Suprapubic skin (tissue), 4 donors: ENCODE measurements around the gene TRMO. TPM values are rescaled to one million over a fixed set of nuclear protein-coding genes. Genes with fewer than 3 reads are reported as not detected.

Source experiments
- DNase-seq, 2 donors: peaks; one replicate each; pipeline ENCODE4 v3.0.0-alpha.2; 2019; ENCODE audit warnings: low spot score in 2 of 2
- H3K27ac ChIP-seq: fragments of 200-600 bp; sonication (generic); one replicate; pipeline ENCODE4 v1.5.1; 2019
- H3K27me3 ChIP-seq: fragments of 200-600 bp; sonication (generic); one replicate; pipeline ENCODE4 v1.5.1; 2019
- H3K36me3 ChIP-seq: fragments of 200-600 bp; sonication (generic); one replicate; pipeline ENCODE4 v1.5.1; 2019
- H3K4me1 ChIP-seq: fragments of 200-600 bp; sonication (generic); one replicate; pipeline ENCODE4 v1.5.1; 2019
- H3K4me3 ChIP-seq: fragments of 200-600 bp; sonication (generic); one replicate; pipeline ENCODE4 v1.5.1; 2019; ENCODE audit warnings: mild to moderate bottlenecking
- H3K9me3 ChIP-seq: fragments of 200-600 bp; sonication (generic); one replicate; pipeline ENCODE4 v1.5.1; 2019
- CTCF ChIP-seq, 2 donors: fragments of 200-600 bp in 1 of 2; fragments of 450-650 bp in 1 of 2; sonication (generic) in 1 of 2; IDR thresholded peaks; one replicate each; pipeline ENCODE4 v1.5.1; 2016 to 2019; ENCODE audit warnings: antibody characterized with exemption in 2 of 2, mild to moderate bottlenecking in 1 of 2, moderate library complexity in 1 of 2
- EP300 ChIP-seq: sonication (generic); formaldehyde crosslinking; IDR thresholded peaks from one replicate; pipeline ENCODE4 v1.6.1; 2017; ENCODE audit warnings: antibody characterized with exemption
- POLR2A ChIP-seq, 2 donors: fragments of 450-650 bp; IDR thresholded peaks; one replicate each; pipeline ENCODE4 v1.6.1; 2017; ENCODE audit warnings: antibody characterized with exemption in 2 of 2, mild to moderate bottlenecking in 2 of 2, moderate library complexity in 2 of 2
- POLR2AphosphoS5 ChIP-seq, 3 donors: sonication (generic); formaldehyde crosslinking; IDR thresholded peaks; one replicate each; pipeline ENCODE4 v1.6.1; 2017; ENCODE audit warnings: antibody characterized with exemption in 3 of 3
- WGBS: methylation state at CpG from one replicate; pipeline ENCODE4 v1.1.5; 2018; 5-methylcytosine and 5-hydroxymethylcytosine counted together
- total RNA-seq, 4 donors: library from RNA; depleted of rRNA; stranded (reverse); fragments of >200 nt; gene quantifications; one replicate each; pipeline ENCODE4 v1.1.0, GENCODE V29; 2016

Gene TRMO
- total RNA-seq, 4 donors from 2014 or later: 19.3 to 47.2 (median 31.7) TPM

DNA sequence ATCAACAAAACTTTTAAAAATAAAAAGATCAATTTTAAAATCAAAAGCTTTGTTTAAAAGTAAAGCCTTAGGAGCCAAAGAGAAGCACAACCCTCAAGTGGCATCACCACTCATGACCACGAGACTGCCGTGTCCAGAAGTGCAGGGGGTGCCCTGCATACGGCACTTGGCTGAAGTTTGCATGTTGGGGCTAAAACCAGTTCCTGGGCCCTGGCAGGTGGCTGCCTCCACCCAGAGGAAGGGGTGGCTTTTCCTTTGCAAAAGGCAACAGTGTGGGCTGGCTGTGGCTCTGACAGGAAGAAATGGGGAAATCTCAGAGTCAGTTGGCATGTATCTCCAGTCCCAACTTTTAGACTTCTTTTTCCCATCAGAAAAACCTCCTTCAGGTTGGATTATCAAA is 15.3 kb downstream of the TRMO start:
- Histone ChIP-seq H3K4me3 (no peak overlapping the region), H3K4me1 (peaks cover 16% of the 10 kb centered on the region), H3K9me3 (no peaks in the 10 kb centered on the region), H3K27me3 (no peaks in the 10 kb centered on the region), H3K27ac (no peak overlapping the region), H3K36me3 (peaks cover 51% of the 10 kb centered on the region)
- TF ChIP-seq CTCF (IDR thresholded peaks at IDR 0.05): no peak
- no peak for TF ChIP-seq EP300
- TF ChIP-seq POLR2AphosphoS5 (IDR thresholded peaks at IDR 0.05): no peak
- no peak for TF ChIP-seq POLR2A (IDR thresholded peaks at IDR 0.05)
- WGBS: 68% methylated on average over 3 of the region's 3 CpGs
- DNase-seq: no peak

DNA sequence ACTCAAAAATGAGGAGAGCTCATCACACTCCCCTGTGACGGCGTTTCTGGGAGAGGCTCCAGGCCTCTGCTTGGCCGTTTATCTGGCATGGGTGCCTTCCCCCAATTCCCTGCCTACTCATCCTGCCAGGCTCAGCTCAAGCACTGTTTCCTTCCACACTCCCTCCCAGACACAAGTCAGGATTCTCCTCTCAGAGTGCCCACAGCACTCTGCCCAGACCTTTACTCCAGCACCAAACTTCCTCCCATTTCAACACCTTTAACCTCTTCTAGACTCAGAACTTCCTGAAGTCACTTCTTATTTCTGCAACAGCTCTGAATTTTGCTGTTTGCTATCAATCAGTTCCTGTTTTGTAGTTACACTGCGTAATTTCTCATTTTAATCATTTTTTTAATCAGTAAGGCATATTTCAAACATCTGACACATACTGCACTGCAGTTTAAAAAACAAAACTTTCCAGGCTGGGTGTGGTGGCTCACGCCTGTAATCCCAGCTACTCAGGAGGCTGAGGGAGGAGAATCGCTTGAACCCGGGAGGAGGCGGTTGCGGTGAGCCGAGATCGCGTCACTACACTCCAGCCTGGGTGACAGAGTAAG is 16.0 kb downstream of the TRMO start:
- no peaks in the 10 kb centered on the region for H3K27me3 ChIP-seq
- DNase-seq: no peak
- peaks cover 45% of the 10 kb centered on the region for H3K36me3 ChIP-seq
- no peak overlapping the region for H3K27ac ChIP-seq
- WGBS: 81% methylated on average over 12 of the region's 12 CpGs
- no peak overlapping the region for H3K4me3 ChIP-seq
- peaks cover 16% of the 10 kb centered on the region for H3K4me1 ChIP-seq
- no peak for TF ChIP-seq CTCF (IDR thresholded peaks at IDR 0.05)
- no peaks in the 10 kb centered on the region for H3K9me3 ChIP-seq

GRCh38 chr9:97905228-97905627 is 17.1 kb downstream of the TRMO start:
- DNase-seq: no peak
- H3K4me3 ChIP-seq: no peak overlapping the region
- TF ChIP-seq CTCF (IDR thresholded peaks at IDR 0.05): no peak
- no peak for TF ChIP-seq POLR2AphosphoS5 (IDR thresholded peaks at IDR 0.05)
- no peak for TF ChIP-seq POLR2A (IDR thresholded peaks at IDR 0.05)
- no peak for TF ChIP-seq EP300
- WGBS: 78% methylated on average over 2 of the region's 2 CpGs
- no peaks in the 10 kb centered on the region for H3K9me3 ChIP-seq
- peaks cover 25% of the 10 kb centered on the region for H3K4me1 ChIP-seq
- H3K27me3 ChIP-seq: no peaks in the 10 kb centered on the region
- no peak overlapping the region for H3K27ac ChIP-seq
- H3K36me3 ChIP-seq: peaks cover 35% of the 10 kb centered on the region

- DNase-seq: no peak
- Histone ChIP-seq H3K36me3 (peaks cover 30% of the 10 kb centered on the region), H3K4me3 (no peak overlapping the region), H3K9me3 (no peaks in the 10 kb centered on the region), H3K4me1 (peaks cover 25% of the 10 kb centered on the region), H3K27ac (no peak overlapping the region), H3K27me3 (no peaks in the 10 kb centered on the region)
- WGBS: 96% methylated on average over 9 of the region's 9 CpGs
- TF ChIP-seq POLR2A (IDR thresholded peaks at IDR 0.05): no peak
- TF ChIP-seq CTCF (IDR thresholded peaks at IDR 0.05): no peak
- TF ChIP-seq POLR2AphosphoS5 (IDR thresholded peaks at IDR 0.05): no peak
- TF ChIP-seq EP300: no peak
These were observed 17.6 kb downstream of the TRMO start for GRCh38 chr9:97904725-97905124.

DNA sequence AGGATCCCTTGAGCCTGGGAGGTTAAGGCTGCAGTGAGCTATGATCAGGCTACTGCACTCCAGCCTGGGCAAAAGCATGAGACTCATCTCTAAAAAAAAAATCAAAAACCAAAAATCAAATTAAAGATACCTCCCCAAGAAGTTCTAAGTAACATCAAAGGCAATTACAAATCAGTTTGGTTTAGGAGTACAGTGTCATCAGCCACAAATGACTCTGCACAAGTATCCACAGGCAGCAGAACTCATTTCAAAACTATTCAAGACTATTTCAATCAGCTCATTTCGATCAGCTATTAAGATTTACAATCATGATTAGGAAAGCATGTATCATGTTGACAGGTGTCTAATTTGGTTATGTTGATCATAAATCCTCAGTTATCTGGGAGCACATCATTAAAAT is 19.1 kb downstream of the TRMO start:
- Histone ChIP-seq H3K4me1 (peaks cover 25% of the 10 kb centered on the region), H3K9me3 (no peaks in the 10 kb centered on the region), H3K4me3 (no peak overlapping the region), H3K27me3 (no peaks in the 10 kb centered on the region), H3K36me3 (peaks cover 19% of the 10 kb centered on the region), H3K27ac (no peak overlapping the region)
- TF ChIP-seq POLR2A (IDR thresholded peaks at IDR 0.05) (no peak), EP300 (no peak), POLR2AphosphoS5 (IDR thresholded peaks at IDR 0.05) (no peak), CTCF (IDR thresholded peaks at IDR 0.05) (no peak)
- WGBS: 32% methylated on average over 1 of the region's 1 CpG
- DNase-seq: no peak
